Loucy (cell line): ENCODE data around the gene CEBPB.

Experiments used
- EZH2phosphoT487 ChIP-seq: fragments of 200-600 bp; IDR thresholded peaks from 2 replicates; pipeline ENCODE4 v1.6.1; 2018; ENCODE audit warnings: antibody characterized with exemption, mild to moderate bottlenecking, moderate library complexity, borderline replicate concordance
- TF ChIP-seq, protein P1 (sequence below): fragments of 200-600 bp; sonication (generic); conservative IDR thresholded peaks from 2 replicates; pipeline ENCODE4 v1.5.1; 2014; ENCODE audit warnings: mild to moderate bottlenecking, antibody characterized with exemption, low read length

DNA sequence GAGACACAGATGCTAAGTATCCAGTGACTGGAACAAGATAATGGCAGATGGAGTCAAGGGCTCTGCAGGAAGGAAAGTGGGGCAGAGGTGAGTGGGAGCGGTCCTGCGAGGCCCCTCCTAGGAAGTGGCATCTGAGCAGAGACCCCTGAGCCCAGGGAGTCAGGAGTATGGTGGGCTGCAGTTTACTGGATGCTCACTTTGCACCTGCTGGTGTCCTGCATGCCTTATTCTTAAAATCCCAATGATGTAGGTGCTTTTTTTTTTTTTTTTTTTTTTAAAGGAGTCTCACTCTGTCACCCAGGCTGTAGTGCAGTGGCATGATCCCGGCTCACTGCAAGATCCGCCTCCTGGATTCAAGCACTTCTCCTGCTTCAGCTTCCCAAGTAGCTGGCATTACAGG, 5.6 kb downstream of the CEBPB start:
- TF ChIP-seq, protein P1, sequence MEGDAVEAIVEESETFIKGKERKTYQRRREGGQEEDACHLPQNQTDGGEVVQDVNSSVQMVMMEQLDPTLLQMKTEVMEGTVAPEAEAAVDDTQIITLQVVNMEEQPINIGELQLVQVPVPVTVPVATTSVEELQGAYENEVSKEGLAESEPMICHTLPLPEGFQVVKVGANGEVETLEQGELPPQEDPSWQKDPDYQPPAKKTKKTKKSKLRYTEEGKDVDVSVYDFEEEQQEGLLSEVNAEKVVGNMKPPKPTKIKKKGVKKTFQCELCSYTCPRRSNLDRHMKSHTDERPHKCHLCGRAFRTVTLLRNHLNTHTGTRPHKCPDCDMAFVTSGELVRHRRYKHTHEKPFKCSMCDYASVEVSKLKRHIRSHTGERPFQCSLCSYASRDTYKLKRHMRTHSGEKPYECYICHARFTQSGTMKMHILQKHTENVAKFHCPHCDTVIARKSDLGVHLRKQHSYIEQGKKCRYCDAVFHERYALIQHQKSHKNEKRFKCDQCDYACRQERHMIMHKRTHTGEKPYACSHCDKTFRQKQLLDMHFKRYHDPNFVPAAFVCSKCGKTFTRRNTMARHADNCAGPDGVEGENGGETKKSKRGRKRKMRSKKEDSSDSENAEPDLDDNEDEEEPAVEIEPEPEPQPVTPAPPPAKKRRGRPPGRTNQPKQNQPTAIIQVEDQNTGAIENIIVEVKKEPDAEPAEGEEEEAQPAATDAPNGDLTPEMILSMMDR: no peak
- no peak for TF ChIP-seq EZH2phosphoT487
